ENCODE results near the gene HDGFL1.

The HDGFL1 gene

GRCh38 chr6:22583230-22583629 is 13.9 kb downstream of the HDGFL1 start:
- H3K9me3 ChIP-seq (ENCODE audit: control insufficient read depth, insufficient read depth, low read depth, low read length), result no peaks in the 10 kb centered on the region
- POLR2A ChIA-PET, result no interaction called here
- CTCF ChIA-PET, result no interaction called here
- no peak overlapping the region for H3K4me3 ChIP-seq (ENCODE audit: low read depth, low read length)
- no peaks in the 10 kb centered on the region for H3K4me1 ChIP-seq (ENCODE audit: control insufficient read depth, insufficient read depth, low read length)
- no peaks in the 10 kb centered on the region for H3K36me3 ChIP-seq (ENCODE audit: control insufficient read depth in 2 of 2, insufficient read depth in 1 of 2, low read length in 2 of 2)
- no peak for TF ChIP-seq ELK4 (IDR thresholded peaks at IDR 0.05; ENCODE audit: borderline replicate concordance, low read depth, low read length)
- TF ChIP-seq ZNF398 (tag by site-specific recombination; IDR thresholded peaks at IDR 0.05), result no peak
- no peak for TF ChIP-seq SETDB1 (IDR thresholded peaks at IDR 0.05; ENCODE audit: insufficient read length, low read length)
- TF ChIP-seq KLF9 (tag by site-specific recombination; IDR thresholded peaks at IDR 0.05; ENCODE audit: low read depth), result no peak
- TF ChIP-seq ZNF777 (tag by site-specific recombination; IDR thresholded peaks at IDR 0.05; ENCODE audit: borderline replicate concordance), result no peak
- no peak for TF ChIP-seq ZBTB11 (tag by site-specific recombination; conservative IDR thresholded peaks at IDR 0.05; ENCODE audit: low read depth)
- no peak overlapping the region for H3K27ac ChIP-seq (ENCODE audit: extremely low read depth, low read depth, low read length)

GRCh38 chr6:22583927-22584326 is 14.6 kb downstream of the HDGFL1 start:
- Histone ChIP-seq H3K27ac (ENCODE audit: extremely low read depth, low read depth, low read length) (no peak overlapping the region), H3K4me1 (ENCODE audit: control insufficient read depth, insufficient read depth, low read length) (no peaks in the 10 kb centered on the region), H3K4me3 (ENCODE audit: low read depth, low read length) (no peak overlapping the region), H3K9me3 (ENCODE audit: control insufficient read depth, insufficient read depth, low read depth, low read length) (no peaks in the 10 kb centered on the region), H3K36me3 (ENCODE audit: control insufficient read depth in 2 of 2, insufficient read depth in 1 of 2, low read length in 2 of 2) (no peaks in the 10 kb centered on the region)
- POLR2A ChIA-PET, result no interaction called here
- CTCF ChIA-PET, result interaction anchor here (0.6 to 1.0 kb wide), 2 partner anchors 30 to 48 kb away, joined by 3 to 6 read pairs; no protein-coding TSS in a partner anchor
- TF ChIP-seq ZNF112 (tag by site-specific recombination; IDR thresholded peaks at IDR 0.05), result no peak
- TF ChIP-seq ATF2 (tag by site-specific recombination; IDR thresholded peaks at IDR 0.05; ENCODE audit: low read depth), result no peak
- TF ChIP-seq HOXA7 (CRISPR knock-in tag; IDR thresholded peaks at IDR 0.05; ENCODE audit: borderline replicate concordance), result no peak
- TF ChIP-seq KLF9 (tag by site-specific recombination; IDR thresholded peaks at IDR 0.05; ENCODE audit: low read depth), result no peak
- no peak for TF ChIP-seq ZNF121 (tag by site-specific recombination; IDR thresholded peaks at IDR 0.05)
- no peak for TF ChIP-seq ZNF707 (tag by site-specific recombination; IDR thresholded peaks at IDR 0.05)

GRCh38 chr6:22589118-22589517 is 19.8 kb downstream of the HDGFL1 start:
- no peaks in the 10 kb centered on the region for H3K4me1 ChIP-seq (ENCODE audit: control insufficient read depth, insufficient read depth, low read length)
- no peak overlapping the region for H3K4me3 ChIP-seq (ENCODE audit: low read depth, low read length)
- no peaks in the 10 kb centered on the region for H3K9me3 ChIP-seq (ENCODE audit: control insufficient read depth, insufficient read depth, low read depth, low read length)
- POLR2A ChIA-PET, result no interaction called here
- CTCF ChIA-PET, result no interaction called here
- H3K36me3 ChIP-seq (ENCODE audit: control insufficient read depth in 2 of 2, insufficient read depth in 1 of 2, low read length in 2 of 2), result no peaks in the 10 kb centered on the region
- H3K27ac ChIP-seq (ENCODE audit: extremely low read depth, low read depth, low read length), result no peak overlapping the region
- TF ChIP-seq ZNF221 (tag by site-specific recombination; IDR thresholded peaks at IDR 0.05; ENCODE audit: borderline replicate concordance) (no peak), SCRT1 (tag by site-specific recombination; IDR thresholded peaks at IDR 0.05; ENCODE audit: borderline replicate concordance) (no peak), GLIS2 (tag by site-specific recombination; IDR thresholded peaks at IDR 0.05) (no peak), HIC1 (tag by site-specific recombination; IDR thresholded peaks at IDR 0.05) (no peak), ZNF169 (tag by site-specific recombination; IDR thresholded peaks at IDR 0.05) (no peak), ZNF701 (tag by site-specific recombination; IDR thresholded peaks at IDR 0.05) (no peak), ZBTB11 (tag by site-specific recombination; conservative IDR thresholded peaks at IDR 0.05; ENCODE audit: low read depth) (no peak)

Measured in HEK293 (cell line).